ENCODE measurements around the gene CBX4.
A peak's percentile ranks its signal among the peaks of the same experiment; 100 is the strongest.

The CBX4 gene

DNA sequence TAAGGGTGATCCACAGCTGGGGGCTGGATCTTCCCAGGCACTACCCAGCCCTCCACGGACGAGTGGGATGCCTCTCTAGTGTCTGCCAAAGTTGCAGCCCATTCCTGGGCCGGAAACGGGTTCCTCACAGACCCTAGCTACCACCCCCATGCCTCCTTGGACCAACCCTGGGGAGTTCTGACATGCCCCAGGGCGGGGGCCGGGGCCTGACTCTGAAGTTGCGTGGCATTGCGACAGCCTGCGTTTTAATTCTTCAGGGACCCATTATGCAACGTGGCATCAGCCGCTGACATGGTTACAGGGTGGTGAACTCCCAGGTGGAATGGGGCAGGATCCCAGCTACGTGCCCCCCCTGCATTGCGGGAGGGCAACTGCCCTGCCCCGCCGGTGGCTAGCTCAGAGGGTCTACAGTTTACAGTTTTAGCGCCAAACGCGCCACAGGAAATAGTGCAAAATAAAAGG, 2.7 kb downstream of the CBX4 start (continued):
- no peak for TF ChIP-seq ESRRG (CRISPR knock-in tag; IDR thresholded peaks at IDR 0.05)

DNA sequence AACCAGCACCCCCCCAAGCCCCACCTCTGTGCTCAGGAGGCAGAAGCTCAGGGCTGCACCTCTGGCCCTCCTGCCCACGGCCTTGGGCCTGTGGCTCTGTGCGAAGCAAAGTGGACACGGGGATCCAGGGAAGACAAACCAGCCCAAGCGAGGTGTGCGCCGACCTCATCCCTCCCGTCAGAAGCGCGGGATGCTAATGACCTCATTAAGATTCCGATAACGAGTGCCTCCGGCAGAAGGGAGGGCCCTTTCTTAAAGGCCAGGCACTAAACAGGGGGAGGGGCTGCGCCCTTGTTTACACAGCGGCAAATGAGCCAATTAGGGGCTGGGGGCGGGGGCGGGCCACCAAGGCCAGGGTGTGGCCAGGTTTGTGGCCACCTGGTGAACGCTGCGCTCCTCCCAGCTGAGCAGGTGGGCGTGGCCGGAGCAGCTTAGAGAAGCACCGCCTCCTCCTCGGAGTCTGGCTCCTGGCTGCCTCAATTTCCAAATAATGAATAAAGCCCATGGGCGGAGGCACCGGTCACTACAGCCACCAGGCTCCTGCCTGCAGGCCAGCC, 3.2 kb downstream of the CBX4 start:
- no peak for ATAC-seq
- TF ChIP-seq RARB (CRISPR knock-in tag; IDR thresholded peaks at IDR 0.05) (no peak), PPARA (CRISPR knock-in tag; IDR thresholded peaks at IDR 0.05; ENCODE audit: borderline replicate concordance) (no peak), TCF4 (CRISPR knock-in tag; IDR thresholded peaks at IDR 0.05; ENCODE audit: borderline replicate concordance) (no peak), CSDC2 (CRISPR knock-in tag; IDR thresholded peaks at IDR 0.05) (no peak), ZNF565 (CRISPR knock-in tag; conservative IDR thresholded peaks at IDR 0.05; ENCODE audit: low read depth) (no peak), ZNF8 (CRISPR knock-in tag; IDR thresholded peaks at IDR 0.05) (no peak), OSR1 (CRISPR knock-in tag; IDR thresholded peaks at IDR 0.05) (no peak)

DNA sequence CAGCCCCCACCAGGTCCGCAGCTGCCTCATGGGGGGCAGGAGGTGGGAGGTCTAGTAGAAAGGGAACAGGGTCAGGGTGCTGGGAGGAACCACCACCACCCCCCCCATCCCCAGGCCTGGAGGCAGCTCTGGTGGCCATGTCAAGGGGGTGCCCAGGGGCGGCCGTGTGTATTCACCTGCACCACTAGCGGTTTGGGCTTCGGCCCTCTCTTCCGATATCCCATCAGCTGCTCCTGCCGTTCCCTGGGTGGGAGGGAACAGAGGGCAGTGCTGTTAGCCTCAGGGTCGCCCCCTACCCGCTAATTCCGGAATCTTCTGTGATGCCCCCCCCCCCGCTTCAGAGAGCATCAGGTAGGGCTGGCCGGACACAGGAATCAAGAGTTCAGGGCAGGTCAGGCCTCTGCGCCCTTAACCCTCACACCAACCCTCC, 3.8 kb downstream of the CBX4 start:
- no peak for ATAC-seq
- no peak for TF ChIP-seq ZFP3 (CRISPR knock-in tag; IDR thresholded peaks at IDR 0.05)
- TF ChIP-seq, protein P1, sequence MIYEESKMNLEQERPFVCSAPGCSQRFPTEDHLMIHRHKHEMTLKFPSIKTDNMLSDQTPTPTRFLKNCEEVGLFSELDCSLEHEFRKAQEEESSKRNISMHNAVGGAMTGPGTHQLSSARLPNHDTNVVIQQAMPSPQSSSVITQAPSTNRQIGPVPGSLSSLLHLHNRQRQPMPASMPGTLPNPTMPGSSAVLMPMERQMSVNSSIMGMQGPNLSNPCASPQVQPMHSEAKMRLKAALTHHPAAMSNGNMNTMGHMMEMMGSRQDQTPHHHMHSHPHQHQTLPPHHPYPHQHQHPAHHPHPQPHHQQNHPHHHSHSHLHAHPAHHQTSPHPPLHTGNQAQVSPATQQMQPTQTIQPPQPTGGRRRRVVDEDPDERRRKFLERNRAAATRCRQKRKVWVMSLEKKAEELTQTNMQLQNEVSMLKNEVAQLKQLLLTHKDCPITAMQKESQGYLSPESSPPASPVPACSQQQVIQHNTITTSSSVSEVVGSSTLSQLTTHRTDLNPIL (CRISPR knock-in tag; IDR thresholded peaks at IDR 0.05; ENCODE audit: low read depth), result no peak
- no peak for TF ChIP-seq TOX (CRISPR knock-in tag; IDR thresholded peaks at IDR 0.05; ENCODE audit: borderline replicate concordance)
- no peak for TF ChIP-seq ZNF8 (CRISPR knock-in tag; IDR thresholded peaks at IDR 0.05)
- TF ChIP-seq ZNF70 (CRISPR knock-in tag; IDR thresholded peaks at IDR 0.05), result no peak
- TF ChIP-seq, protein P2, sequence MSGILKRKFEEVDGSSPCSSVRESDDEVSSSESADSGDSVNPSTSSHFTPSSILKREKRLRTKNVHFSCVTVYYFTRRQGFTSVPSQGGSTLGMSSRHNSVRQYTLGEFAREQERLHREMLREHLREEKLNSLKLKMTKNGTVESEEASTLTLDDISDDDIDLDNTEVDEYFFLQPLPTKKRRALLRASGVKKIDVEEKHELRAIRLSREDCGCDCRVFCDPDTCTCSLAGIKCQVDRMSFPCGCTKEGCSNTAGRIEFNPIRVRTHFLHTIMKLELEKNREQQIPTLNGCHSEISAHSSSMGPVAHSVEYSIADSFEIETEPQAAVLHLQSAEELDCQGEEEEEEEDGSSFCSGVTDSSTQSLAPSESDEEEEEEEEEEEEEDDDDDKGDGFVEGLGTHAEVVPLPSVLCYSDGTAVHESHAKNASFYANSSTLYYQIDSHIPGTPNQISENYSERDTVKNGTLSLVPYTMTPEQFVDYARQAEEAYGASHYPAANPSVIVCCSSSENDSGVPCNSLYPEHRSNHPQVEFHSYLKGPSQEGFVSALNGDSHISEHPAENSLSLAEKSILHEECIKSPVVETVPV (CRISPR knock-in tag; IDR thresholded peaks at IDR 0.05), result no peak
- no peak for TF ChIP-seq RARB (CRISPR knock-in tag; IDR thresholded peaks at IDR 0.05)
- no peak for TF ChIP-seq CSDC2 (CRISPR knock-in tag; IDR thresholded peaks at IDR 0.05)
- TF ChIP-seq, protein P3, sequence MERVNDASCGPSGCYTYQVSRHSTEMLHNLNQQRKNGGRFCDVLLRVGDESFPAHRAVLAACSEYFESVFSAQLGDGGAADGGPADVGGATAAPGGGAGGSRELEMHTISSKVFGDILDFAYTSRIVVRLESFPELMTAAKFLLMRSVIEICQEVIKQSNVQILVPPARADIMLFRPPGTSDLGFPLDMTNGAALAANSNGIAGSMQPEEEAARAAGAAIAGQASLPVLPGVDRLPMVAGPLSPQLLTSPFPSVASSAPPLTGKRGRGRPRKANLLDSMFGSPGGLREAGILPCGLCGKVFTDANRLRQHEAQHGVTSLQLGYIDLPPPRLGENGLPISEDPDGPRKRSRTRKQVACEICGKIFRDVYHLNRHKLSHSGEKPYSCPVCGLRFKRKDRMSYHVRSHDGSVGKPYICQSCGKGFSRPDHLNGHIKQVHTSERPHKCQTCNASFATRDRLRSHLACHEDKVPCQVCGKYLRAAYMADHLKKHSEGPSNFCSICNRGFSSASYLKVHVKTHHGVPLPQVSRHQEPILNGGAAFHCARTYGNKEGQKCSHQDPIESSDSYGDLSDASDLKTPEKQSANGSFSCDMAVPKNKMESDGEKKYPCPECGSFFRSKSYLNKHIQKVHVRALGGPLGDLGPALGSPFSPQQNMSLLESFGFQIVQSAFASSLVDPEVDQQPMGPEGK (CRISPR knock-in tag; IDR thresholded peaks at IDR 0.05; ENCODE audit: borderline replicate concordance), result no peak
- no peak for TF ChIP-seq SNAI2 (CRISPR knock-in tag; IDR thresholded peaks at IDR 0.05)
- TF ChIP-seq ESRRG (CRISPR knock-in tag; IDR thresholded peaks at IDR 0.05), result no peak
- TF ChIP-seq TCF4 (CRISPR knock-in tag; IDR thresholded peaks at IDR 0.05; ENCODE audit: borderline replicate concordance), result no peak
- TF ChIP-seq ARNTL (CRISPR knock-in tag; IDR thresholded peaks at IDR 0.05; ENCODE audit: borderline replicate concordance, low read depth), result no peak
- TF ChIP-seq ZC3H10 (CRISPR knock-in tag; IDR thresholded peaks at IDR 0.05), result no peak
- TF ChIP-seq, protein P4, sequence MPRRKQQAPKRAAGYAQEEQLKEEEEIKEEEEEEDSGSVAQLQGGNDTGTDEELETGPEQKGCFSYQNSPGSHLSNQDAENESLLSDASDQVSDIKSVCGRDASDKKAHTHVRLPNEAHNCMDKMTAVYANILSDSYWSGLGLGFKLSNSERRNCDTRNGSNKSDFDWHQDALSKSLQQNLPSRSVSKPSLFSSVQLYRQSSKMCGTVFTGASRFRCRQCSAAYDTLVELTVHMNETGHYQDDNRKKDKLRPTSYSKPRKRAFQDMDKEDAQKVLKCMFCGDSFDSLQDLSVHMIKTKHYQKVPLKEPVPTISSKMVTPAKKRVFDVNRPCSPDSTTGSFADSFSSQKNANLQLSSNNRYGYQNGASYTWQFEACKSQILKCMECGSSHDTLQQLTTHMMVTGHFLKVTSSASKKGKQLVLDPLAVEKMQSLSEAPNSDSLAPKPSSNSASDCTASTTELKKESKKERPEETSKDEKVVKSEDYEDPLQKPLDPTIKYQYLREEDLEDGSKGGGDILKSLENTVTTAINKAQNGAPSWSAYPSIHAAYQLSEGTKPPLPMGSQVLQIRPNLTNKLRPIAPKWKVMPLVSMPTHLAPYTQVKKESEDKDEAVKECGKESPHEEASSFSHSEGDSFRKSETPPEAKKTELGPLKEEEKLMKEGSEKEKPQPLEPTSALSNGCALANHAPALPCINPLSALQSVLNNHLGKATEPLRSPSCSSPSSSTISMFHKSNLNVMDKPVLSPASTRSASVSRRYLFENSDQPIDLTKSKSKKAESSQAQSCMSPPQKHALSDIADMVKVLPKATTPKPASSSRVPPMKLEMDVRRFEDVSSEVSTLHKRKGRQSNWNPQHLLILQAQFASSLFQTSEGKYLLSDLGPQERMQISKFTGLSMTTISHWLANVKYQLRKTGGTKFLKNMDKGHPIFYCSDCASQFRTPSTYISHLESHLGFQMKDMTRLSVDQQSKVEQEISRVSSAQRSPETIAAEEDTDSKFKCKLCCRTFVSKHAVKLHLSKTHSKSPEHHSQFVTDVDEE (CRISPR knock-in tag; IDR thresholded peaks at IDR 0.05), result no peak

DNA sequence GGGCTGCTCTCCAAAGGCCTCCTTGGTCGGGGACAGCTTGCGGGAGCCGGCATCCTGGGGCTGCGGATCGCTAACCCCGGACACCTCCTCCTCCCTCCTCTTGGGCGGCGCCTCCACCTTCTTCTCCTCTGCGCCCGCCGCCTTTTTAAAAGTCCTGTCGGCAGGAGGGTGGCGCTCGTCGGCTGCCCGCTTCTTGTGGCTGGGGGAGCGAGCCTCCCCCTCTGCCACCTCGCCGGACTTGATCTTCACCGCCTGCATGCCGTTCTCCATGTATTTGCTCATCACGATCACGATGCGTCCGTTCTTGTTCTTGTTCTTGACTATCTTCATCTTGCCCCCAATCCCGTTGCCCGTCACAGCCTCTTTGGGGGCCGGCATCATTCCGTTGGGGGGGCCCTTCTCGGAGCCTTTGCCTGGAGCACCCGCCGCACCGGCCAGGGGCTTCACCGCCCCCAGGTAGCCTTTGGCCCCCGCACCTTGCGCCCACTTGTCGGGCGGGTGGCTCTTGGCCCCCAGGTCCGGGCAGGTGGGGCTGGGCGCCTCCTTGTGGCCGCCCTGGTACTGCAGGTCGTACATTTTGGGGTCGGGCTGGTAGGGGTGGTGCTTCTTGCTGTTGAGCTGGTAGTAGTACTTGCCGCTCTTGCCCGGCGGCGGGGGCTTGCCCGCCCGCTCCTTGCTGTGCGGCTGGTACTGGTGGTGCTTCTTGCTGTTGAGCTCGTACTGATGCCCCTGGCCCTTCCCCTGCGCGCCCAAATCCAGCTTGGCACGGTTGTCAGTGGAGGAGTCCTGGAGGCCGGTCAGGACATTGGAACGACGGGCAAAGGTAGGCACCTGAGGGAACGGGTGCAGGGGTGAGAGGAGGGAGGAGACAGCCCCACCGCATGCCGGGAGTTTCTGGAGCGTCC, 4.4 kb downstream of the CBX4 start:
- ATAC-seq, result no peak
- TF ChIP-seq, protein P3 (CRISPR knock-in tag; IDR thresholded peaks at IDR 0.05; ENCODE audit: borderline replicate concordance), result peak; percentile 78; the same call in 1 of the 2 replicates
- no peak for TF ChIP-seq ZFP3 (CRISPR knock-in tag; IDR thresholded peaks at IDR 0.05)
- TF ChIP-seq, protein P2 (CRISPR knock-in tag; IDR thresholded peaks at IDR 0.05), result no peak

Data from SK-N-SH treated with all-trans-retinoic acid at 6 μM for 48 hours (cell line).